Epidermal melanocyte (primary cell): ENCODE results near the gene TIGD3.

Experiments used
- DNase-seq: peaks from one replicate; pipeline ENCODE4 v3.0.0; 2011; ENCODE audit warnings: low spot score; ENCODE audit not compliant: insufficient read length

TIGD3 gene, protein sequence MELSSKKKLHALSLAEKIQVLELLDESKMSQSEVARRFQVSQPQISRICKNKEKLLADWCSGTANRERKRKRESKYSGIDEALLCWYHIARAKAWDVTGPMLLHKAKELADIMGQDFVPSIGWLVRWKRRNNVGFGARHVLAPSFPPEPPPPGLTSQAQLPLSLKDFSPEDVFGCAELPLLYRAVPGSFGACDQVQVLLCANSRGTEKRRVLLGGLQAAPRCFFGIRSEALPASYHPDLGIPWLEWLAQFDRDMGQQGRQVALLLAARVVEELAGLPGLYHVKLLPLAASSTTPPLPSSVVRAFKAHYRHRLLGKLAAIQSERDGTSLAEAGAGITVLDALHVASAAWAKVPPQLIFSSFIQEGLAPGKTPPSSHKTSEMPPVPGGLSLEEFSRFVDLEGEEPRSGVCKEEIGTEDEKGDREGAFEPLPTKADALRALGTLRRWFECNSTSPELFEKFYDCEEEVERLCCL

DNA sequence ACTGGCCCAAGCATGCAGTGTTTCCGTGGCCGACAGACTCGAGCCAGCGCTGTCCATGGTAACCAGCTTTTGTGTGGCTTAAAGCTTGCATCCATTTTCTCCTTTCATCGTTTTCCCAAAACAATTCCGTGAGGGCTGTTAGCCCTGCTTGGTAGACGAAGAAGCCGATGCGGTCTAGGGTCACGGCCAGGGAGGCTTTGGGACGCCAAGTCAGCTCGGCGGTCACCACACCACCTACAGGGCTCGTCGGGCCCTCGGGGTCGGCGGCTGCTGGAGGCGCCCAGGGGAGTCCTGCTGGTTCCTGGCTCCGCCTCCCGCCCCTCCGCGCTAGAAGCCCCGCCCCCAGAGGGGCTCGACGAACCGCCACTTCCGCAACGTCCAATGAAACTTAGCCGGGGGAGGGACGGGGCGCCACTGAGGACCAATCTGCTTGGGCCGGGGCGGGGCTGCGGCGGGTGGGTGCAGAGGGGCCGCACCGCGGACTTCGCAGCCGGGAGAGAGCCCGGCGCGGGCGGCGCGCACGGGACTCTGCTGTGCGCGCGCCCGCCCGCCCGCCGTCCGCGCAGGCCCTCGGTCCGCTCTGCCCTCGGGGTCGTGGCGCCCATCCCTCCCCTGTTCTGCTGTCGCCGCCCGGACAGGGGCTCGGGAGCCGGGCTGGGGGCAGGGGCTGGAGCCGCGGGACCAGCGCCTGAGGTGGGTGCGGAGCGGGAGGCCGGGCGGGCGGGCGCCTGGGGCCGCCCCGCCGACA lies at the start of gene TIGD3:
TSS of gene TIGD3 (plus strand) at position 487 of the 748 bp plus-strand sequence. CDS start 1,058 bp downstream, outside the sequence.
- peak; percentile 99 for DNase-seq

DNA sequence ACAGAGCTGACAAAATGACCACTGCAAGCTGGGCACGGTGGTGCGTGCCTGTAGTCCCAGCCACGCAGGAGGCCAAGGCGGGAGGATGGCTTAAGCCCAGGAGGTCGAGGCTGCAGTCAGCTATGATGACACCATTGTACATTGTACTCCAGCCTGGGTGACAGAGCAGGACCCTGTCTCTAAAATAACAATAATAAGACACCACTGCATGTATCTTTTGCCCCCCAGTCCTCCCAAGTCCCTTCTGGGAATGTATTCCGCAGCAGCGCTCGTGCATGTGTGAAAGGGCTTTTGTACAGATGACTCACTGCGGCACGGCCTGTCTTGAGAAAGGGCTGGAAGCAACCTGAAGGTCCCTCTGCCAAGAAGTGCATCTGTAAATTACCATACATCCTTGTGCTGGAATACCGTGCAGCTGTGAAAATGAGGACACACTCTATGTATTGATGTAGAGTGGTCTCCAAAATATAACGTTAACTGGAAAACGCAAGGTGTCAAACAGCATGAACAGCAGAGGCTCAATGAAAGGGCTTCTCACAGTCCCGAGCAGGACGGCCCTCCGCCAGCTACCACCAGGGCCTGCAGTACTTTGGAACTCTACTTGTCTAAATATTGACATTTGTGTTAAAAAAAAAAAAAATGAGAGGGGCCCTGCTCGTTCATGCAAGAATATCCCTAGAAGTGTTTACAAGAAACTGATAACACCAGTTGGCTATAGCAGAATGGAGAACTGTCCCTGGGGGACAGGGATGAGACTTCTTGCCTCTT lies 48.9 kb upstream of the TIGD3 start:
- no peak for DNase-seq

DNA sequence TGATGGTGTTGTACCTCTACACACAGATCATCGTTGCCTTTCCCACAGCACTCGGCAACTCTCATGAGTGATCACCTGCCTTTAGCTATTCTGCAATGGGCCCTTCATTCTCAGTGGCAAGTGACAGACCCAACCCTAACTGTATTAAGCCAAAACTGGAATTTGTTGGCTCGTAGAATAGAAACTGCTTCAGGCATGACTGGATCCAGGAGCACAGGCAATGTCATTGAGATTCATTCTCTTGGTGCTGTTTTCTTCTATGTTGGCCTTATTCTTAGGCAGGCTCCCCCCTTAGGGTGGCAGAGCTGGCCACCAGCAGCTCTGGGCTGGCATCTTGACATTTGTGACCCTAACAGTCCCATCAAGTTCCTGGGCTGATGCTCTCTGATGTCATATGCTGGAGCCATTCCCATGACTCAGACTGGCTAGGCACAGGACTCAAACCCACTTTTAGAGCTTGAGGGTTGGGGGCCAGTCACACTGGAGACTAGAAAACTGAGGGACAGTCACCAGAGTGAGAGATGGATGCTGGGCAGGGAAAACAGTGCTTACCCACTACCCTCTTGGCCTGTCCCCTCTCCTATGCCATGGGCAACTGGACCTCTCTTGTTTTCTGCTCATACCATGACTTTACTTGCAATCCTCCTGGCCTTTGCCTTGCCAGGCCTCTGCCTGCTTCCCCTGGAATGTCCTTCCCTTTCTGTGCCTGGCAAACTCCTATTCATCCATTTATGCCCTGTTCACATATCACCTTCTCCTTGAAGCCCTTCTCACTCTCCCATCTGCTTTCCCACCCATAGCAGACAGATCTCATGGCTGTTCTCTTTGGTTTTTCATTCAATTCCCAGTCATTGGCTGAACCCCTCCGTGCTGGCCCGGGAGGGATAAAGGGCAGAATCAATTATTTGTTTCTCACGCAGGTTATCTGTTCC lies 47.0 kb upstream of the TIGD3 start:
- DNase-seq: no peak

DNA sequence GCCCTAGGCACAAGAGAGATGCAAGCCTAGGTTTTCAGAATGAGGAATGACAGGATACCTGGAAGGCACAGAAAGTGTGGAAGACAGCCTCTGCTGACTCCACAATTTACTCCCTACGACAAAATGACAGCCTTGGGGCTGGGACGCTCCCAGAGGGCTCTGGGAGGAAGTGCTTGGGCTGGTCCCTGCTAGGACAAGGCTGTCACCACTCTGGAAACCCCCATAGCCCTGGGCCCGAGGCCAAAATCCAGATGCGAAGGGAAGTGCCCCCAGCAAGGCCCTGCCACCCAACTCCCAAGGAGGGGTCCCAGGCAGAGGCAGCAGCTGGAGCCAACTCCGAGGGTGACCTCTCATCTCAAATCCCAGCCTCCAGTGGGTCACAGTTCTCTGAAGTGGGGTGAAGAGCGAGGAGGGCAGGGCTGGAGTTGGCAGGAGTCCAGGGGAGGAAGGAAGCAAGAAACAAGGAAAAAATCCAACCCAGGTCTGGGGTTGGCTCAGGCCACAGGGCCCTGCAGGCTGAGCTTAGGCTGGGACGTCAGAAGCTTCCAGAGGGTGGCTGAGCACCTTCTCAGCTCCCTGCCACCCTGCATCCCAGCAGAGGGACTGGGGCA lies 46.2 kb upstream of the TIGD3 start:
- no peak for DNase-seq

DNA sequence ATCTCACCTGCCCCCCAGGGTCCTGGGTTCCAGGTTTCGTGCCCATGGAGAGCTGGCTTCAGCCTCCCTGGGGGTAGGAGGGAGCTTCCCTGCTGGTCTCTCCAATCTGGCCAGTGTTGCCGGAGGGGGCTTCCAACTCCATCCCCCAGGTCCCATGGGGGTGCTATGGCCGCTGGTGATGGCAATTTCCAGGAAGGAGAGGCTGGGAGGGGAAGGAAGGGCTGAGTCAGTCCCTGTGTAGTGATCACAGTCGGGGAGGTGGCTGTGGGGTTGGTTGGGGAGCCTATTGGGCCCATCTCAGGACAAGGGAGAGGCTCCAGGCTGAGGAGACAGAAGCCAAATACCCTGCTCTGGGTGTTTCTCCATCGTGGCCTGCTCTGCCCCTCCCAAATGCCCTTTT lies 45.5 kb upstream of the TIGD3 start:
- DNase-seq: no peak

DNA sequence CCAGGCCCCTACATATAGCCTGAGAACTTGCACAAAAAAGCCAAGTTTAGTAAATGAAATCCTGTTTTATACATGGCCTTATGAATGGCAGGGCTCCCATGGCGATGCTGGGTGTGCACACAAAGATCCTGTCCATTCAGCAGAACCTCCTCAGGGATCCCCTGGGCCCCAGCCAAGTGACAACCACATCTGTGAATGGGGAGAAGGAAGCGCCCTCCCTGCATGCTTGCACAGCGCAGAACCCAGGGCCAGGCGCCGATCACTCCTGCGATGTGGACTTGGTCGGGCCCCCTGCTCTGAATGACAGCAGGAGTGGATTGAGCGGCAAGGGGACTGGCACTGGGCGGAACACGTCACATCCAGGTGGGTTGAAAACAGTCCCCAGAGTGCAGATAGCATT lies 44.3 kb upstream of the TIGD3 start:
- no peak for DNase-seq

DNA sequence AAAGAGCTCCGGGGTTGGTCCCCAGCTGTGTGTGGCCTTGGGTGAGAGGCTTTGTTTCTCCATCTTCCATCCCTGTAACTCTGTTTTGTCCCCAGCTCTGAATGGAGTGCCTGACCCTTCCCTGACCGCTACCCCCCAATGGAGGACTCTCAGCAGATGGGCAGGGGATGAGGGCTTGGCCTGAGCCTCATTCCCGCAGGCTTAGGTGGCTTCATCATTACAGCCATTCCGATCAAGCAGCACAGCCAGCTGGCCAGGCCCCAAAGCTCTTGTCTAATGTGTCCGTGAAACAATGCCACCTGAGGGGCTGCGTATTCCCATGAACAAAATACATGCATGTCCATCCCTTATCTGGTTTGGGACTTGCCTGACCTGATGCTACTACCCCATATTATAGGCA lies 43.8 kb upstream of the TIGD3 start:
- DNase-seq: no peak

DNA sequence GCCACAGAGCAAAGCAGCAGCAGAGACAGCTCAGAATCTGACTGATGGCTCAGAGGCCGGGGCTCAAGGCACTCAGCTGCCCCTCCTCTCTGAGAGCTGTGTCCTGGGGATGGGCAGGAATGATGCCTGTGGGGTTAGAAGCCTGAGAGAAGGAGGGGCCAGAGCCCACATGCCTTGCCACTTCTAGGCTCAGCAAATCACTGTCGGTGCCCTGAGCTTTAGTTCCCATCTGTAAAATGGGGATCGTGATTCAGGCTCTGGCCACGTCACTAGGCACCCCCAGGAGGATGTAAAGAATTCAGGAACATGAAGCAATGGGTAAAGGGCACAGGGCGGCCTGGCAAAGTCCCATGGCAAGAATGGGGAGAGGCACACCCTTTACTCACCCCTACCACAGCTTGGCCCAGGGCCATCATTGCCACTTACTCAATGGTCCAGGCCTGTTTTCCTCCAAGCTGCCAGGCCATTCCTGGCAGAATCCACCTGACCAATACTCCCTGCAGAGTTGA lies 43.3 kb upstream of the TIGD3 start:
- DNase-seq: no peak

DNA sequence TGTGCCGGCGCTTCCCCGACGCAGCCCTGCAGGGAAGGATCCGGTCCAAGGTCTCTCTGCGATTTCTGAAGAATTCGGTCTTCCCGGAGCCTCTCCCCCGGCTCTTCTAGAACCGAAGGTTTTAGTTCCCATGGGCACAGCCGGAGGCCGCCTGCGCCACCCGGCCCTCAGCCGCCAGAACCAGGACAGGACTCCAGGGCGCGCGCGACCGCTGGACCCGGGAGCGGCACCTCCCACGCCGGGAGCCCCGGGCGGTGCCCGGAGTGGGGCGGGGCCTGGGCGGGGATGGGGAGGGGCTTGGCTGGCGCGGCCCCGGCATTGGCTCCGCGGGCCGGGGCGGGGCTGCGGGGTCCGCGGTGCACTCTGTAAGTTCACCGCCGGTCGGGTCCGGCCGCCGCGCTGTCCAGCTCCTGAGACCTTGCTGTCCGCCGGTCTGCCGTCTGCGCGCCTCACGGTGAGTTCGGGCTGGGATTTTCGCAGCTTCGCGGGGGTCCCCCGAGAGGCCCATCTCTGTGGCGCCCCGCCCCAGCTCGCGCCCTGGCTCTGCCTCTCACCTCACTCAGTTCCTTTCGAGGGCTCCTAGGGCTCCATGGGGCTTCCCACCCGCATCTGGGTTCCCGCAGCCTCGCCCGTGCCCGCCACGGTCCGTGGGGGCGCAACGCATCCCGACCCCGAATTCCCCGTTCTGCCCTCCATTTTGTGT lies 39.9 kb upstream of the TIGD3 start, which contains the start of gene CDC42EP2:
TSS of gene CDC42EP2 (plus strand) at position 366 of the 703 bp plus-strand sequence. CDS start 6,033 bp downstream, outside the sequence.
- DNase-seq: peak; percentile 78

DNA sequence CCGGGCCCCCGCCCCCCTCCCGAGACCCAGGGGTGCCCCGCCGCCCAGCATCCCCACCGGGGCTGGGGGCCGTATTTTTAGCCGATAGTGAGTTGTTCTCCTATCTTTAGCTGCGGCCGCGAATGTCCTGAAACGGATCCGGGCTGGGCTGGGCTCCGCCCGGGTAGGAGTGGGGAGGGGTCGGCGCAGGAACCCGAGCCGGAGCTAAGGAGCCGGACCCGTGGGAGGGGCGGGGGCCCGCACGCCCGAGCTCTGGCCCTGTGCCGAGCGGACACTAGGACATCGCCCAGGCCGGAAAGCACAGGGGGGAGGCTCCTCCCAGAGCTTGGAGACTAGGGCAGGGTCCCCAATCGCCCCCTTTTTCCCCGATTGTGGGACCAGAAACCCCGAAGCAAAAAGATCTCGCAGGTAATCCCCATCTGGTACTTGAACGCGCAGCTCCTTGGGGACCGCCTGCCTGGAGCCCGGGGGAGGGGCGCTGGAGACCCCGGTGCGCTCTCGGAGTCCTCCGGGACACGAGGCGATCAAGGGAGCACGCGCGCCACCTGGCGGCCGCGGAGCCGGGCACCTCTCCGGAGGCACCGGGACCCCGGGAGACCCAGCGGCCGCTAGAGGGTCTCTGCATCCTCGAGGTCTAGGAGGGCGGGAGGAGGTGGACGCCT lies 39.2 kb upstream of the TIGD3 start:
- peak; percentile 67 for DNase-seq

DNA sequence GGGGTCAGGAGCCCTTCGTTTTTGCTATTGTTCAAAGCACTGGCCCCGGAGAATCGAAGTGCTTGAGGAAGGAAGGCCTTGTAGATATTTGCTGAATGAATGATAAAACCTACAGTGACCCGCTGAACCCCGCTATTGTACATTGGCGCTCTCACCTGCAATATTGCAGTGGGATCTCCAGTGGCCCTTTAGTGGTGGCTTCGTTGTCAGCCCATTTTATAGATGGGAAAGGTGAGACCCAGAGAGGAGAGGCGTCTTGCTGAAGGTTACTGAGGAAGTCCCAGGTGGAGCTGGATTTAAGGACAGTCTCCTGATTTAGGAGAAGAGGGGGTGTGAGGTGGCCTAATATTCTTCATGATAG lies 38.7 kb upstream of the TIGD3 start:
- no peak for DNase-seq

DNA sequence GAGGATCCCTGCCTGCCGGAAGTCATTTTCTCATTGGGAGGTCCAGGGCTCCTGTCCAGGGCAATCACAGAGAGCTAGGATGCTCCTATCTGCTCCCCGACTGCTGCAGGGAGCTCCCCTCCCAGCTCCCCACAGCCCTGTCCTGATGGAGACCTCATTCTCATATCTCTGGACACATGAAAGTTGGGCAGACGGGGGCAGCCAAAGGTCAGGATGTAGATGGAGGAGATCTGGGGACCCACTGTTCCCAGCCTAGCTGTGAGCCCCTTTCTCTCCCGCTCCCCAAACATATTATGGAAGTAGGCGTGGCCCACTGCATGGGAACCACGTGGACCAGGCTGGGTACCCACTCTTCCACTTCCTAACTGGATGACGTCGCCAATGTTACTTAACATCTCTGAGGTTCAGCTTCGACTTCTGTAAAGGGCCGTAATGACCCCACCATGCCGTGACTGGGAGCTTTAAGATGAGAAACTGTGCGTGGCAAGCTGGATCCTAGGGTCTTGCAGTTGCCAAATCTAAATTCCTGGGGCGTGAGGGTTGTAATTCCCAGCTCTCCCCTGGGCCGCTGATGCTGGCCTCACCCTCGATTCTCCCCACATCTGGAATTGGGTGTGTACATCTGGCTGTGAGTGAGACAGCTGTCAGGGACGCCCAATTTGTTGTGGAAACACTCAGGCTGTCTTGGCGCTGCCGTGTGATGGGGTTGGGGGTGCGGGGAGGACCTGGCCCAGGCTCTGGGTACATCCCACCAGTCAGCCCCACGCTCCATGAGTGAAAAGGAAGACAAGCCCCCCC lies 38.1 kb upstream of the TIGD3 start:
- DNase-seq: peak; percentile 37

DNA sequence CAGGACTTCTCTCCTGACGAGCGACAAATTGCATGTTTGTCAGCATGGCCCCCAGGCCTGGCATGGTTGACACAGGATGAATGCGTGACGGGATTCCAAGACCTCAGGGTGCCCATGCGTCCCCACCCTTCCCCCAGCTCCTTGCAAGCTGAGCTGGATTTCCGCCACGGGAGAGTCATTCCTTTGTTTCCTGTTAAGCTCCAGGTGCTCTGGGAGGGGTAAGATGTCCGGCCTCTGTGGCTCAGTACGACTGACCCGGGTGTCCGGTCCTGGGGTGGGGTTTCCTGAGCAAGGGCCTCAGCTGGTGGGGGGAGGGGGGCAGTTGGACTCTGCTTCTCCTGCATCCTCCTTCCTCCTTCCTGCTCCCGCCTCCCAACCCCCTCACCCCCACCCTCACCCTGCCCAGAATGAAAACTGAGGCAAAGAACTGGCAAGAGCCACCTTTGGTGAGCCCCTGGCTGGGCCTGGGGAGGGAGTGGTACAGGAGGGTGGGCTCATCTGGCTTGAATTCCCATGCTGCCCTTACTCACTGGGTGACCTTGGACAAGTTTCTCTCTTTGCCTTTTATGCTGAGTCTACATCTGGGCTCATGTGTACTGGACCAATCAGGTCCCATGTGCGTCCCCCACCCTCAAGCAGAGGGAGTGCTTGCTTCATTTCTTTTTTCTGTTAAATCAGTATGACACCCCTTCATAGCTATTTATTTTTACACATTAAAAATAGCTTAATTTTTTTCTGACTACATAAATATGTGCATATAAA lies 37.3 kb upstream of the TIGD3 start:
- DNase-seq: no peak

DNA sequence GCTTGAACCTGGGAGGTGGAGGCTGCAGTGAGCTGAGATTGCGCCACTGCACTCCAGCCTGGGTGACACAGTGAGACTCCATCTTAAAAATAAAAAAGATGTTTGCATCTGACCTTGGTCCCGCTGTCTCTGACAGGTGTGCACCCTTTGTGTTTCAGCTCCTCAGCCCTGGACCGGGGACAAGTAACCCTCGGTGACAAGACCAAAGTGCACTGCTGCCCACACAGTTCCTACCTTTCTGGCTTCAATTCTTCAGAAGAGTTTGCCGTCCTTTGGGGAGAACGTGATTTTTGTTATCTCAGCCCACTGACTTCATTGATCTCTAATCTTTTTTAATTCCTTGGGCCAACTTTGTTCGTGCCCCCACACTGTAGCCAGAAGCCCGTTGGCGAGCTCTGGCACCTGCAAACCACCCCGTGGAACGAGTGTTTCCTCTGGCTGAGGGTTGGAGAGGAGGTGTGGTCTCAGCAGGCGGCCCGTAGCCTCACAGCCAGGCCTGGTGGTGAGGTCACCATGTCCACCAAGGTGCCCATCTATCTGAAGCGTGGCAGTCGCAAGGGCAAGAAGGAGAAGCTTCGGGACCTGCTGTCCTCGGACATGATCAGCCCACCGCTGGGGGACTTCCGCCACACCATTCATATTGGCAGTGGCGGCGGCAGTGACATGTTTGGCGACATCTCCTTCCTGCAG lies 34.0 kb upstream of the TIGD3 start:
- DNase-seq: no peak

DNA sequence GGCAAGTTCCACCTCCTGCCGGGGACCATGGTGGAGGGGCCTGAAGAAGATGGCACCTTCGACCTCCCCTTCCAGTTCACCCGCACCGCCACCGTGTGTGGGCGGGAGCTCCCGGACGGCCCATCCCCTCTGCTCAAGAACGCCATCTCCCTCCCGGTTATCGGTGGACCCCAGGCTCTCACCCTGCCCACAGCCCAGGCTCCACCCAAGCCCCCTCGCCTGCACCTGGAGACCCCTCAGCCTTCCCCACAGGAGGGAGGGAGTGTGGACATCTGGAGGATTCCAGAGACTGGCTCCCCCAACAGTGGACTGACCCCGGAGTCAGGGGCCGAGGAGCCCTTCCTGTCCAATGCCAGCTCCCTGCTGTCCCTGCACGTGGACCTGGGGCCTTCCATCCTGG lies 33.5 kb upstream of the TIGD3 start:
- no peak for DNase-seq

DNA sequence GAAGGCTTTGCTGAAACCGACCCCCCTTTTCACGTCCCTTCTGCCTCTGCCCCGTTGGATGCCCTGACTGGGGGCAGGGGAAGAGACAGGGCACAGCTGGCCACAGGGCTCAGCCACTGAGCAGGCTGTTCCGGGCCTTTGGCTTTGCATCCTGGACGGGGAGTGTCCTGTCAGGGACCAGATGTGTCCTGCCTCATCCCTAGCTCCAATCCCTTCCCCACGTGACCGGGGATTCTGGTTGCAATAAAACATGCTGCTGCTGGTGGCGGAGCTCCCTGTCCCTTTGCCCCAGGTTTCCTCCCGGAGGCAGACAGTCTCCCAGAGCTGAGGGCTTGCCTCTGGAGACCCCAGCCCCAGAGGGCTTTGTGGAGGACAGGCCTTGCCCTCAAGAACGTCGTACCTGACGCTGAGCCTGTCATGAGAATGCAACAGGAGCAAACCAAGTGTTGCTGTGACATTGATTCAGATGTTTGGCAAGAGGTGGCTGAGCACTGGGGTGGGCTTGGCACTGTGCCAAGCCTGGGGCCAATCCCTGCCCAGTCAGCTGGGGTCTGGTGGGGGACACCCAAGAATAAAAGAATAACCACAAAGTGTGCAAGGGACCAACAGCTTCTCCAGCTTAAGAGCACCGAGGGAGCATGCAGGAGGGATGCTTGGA lies 32.6 kb upstream of the TIGD3 start:
- no peak for DNase-seq
